Activated CD4-positive, alpha-beta T cell treated with anti-CD3 and anti-CD28 coated beads, Interleukin-10, Interleukin-2, amounts not matched to agents 100 ng/mL and 50 ng/mL, durations not matched to agents 16 hours and 8 hours (primary cell): Measurements from ENCODE around the gene LRRC75A.
"Not testable (repeated sequence)": the region's sequence is repeated elsewhere in the genome, so short reads cannot be mapped to it uniquely, and the experiment has no call there.

Source experiments
- DNase-seq: peaks from one replicate; pipeline ENCODE4 v3.0.0-alpha.2; 2020

LRRC75A gene

DNA sequence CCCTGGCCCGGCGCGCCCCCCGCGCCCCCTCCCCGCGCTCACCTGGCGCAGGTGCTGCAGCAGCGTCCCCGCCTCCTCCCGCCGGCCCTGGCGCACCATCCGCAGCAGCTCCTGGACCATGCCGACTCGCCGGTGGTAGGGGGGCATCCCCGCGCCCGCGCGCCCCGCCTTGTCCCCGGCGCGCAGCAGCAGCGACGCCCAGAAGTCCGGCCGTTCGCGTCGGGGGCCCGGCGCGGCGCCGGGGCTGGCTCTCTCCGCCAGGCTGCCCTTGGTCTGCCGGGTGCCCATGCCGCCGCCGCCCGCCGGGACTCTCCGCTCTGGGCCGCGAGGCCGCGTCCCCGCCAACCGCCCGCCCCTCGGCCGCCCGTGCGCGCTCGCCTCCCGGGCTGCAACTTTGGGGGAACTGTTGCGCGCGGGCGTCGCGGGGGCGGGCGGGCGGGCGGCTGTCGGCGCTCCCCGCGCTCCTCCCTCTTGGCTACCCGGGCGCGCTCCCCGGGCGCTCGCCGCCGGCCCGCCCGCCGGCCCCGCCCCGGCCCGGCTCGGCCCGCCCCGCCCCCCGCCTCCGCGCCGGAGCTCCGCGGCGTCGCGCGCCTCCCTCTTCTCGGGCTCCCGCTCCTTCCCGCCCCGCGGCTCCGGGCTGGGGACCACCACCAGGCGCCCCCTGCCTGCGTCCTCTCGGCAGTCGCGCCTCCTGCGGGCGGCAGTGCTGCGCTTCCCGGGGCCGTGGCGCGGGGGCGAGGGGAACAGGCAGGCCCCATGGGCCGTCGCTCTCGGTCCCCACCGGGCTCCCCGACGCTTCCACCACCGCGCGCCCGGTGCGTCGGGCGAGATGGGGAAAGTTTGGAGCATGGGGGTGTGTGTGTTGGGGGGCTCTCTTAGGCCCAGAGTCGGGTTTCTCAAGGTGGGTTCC, at the start of gene LRRC75A:
LRRC75A (minus strand) TSS at position 491 of the 910 bp plus-strand sequence; CDS start at position 288, 203 bp downstream.
- DNase-seq: peak; percentile 38

GRCh38 chr17:16537130-16537458, 45.1 kb upstream of the LRRC75A start:
- DNase-seq: no peak

DNA sequence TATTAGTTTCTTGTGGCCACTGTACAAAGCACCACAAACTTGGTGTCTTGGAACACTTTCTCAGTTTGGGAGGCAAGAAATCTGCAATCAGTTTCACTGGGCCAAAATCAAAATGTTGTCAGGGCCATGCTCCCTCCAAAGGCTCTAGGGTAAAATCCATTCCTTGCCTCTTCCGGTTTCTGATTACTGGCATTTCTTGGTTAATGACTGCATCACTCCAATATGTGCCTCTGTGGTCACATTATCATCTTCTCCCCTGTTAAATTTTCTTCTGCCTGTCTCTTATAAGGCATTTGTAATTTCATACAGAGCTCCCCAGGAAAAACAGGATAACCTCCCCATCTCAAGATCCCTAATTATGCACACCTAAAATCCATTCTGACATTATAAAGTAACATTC, 42.2 kb upstream of the LRRC75A start:
- no peak for DNase-seq

DNA sequence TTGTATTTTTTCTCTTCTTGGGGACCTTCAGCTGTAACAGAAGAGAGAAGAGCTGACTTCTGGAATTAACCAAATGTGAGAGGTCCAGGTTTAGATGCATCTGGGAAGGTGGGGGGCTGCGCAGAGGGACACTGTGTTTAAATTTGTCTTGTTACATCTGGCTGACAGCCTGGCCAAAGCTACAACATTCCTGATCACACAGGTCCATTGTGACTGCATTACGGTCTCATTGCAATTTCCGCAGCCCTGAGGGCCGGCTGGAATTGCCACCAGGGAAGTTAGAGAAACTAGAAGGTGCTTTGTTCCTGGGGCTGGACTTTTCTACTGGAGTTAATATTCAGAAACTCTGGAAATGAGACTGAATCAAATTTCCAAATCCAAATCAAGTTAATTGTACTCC, 37.9 kb upstream of the LRRC75A start:
- no peak for DNase-seq

DNA sequence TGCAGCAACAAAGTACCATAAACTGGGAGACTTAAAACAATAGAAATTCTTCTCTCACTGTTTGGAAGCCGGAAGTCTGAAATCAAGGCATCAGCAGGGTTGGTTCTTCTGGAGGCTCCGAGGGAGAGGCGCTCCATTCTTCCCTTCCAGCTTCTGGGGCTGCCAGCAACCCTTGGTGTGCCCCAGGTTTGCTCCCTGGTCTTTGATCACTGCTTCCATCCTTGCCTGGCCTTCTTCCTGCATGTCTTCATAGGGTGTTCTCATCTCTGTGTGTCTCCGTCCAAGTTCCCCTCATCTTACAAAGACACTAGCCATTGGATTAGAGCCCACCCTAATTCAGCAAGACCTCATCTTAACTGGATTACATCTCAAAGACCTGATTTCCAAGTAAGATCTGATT, 35.3 kb upstream of the LRRC75A start:
- DNase-seq: no peak

DNA sequence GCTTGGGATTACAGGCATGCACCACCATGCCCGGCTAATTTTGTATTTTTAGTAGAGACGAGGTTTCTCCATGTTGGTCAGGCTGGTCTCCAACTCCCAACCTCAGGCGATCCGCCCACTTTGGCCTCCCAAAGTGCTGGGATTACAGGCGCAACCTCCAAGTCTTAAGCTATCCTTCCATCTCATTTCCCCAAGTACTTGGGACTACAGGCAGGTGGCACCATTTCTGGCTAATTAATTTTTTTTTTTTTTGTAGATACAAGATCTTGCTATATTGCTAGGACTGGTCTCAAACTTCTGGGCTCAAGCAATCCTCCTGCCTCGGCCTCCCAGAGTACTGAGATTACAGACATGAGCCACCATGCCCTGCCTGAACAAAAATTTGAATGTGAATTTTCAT, 33.6 kb upstream of the LRRC75A start:
- DNase-seq: not testable (repeated sequence)

DNA sequence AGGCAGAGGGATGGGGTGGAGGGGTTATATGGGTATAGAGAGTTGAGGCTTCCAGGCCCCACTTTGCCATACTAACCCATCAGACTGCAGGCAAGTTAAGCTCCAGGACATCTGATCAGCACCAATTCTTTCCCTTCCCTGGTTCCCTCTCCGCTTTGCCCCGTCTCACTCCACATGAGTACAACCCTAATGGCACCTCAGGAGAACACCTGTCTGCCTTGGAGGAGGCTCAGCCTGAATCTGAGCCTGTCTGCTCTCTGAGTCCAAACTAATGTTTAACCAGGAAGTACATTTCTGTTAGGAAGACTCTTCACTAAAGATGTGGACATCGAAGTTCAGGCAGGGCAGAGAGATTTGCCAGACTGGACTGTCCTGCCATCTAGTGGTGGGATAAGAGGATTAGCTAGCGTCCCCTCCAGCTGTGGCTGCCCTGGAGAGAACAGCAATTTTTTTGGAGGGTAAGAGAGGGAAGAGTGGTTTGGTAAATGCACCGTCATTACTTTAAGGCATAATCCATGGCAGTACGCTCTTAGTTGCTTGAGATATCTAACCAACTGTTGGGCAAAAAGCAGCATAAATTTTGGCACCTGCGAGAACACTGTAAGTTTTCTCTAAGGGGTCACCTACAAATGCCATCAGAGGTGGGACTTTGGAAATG, 29.2 kb upstream of the LRRC75A start:
- peak; percentile 79 for DNase-seq

- DNase-seq: no peak
Observed at GRCh38 chr17:16519021-16519420, 27.0 kb upstream of the LRRC75A start.

DNA sequence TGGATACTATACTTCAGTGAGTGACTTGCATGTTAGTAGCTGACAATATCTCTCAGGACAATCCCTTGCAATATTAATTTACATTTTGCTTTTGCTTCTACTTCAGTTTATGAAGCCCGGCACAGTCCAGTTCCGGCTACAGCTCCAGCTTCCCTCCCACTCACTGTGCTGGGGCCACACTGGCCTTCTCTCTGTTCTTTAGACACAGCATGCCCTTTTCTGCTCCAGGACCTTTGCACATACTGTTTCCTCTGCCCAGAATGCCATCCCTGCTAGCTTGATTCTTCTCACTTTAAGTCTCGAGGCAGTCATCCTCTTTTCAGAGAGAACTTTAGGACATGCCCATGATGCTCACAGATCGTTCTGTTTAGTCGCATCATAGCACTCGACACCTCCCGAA, 25.5 kb upstream of the LRRC75A start:
- no peak for DNase-seq

GRCh38 chr17:16516594-16517051, 24.6 kb upstream of the LRRC75A start:
- DNase-seq: no peak

DNA sequence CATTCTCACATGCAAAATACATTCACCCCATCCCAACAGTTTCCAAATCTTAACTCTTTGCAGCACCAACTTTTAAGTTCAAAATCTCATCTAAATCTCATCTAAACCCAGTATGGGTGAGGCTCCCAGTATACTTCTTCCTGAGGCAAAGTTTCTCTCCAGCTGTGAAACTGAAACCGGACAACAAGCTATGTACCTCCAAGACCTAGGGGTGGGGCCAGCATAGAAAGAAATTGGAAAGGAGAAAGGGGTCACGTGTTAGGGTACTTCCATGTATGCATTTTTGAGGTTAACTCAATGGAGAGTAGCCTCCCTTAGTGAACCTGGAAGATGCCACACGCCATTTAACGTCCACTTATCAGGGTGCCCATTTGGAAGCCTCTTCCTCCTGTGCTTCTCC, 23.9 kb upstream of the LRRC75A start:
- DNase-seq: no peak

DNA sequence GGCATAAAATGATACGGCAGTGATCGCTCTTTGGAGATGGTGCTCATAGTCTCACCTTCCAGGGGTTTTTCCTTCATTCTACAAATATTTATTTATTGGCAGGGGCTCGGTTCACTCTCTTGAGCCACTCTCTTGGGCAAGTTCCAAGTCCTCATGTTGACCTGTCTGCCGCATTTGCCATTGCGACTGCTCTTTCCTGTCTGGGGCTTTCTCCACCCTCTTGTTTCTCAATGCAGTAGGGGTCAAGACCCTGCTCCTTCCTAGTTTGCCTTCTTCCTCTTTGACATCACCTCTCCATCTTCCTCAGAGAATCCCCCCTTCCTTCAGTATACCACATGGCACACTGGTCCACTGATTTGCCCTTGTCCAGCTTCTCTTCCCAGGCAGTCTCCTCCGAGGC, 21.9 kb upstream of the LRRC75A start:
- DNase-seq: no peak

- no peak for DNase-seq
Observed at GRCh38 chr17:16512011-16512410, 20.0 kb upstream of the LRRC75A start.

- DNase-seq: no peak
Observed at GRCh38 chr17:16511593-16511992, 19.6 kb upstream of the LRRC75A start.

DNA sequence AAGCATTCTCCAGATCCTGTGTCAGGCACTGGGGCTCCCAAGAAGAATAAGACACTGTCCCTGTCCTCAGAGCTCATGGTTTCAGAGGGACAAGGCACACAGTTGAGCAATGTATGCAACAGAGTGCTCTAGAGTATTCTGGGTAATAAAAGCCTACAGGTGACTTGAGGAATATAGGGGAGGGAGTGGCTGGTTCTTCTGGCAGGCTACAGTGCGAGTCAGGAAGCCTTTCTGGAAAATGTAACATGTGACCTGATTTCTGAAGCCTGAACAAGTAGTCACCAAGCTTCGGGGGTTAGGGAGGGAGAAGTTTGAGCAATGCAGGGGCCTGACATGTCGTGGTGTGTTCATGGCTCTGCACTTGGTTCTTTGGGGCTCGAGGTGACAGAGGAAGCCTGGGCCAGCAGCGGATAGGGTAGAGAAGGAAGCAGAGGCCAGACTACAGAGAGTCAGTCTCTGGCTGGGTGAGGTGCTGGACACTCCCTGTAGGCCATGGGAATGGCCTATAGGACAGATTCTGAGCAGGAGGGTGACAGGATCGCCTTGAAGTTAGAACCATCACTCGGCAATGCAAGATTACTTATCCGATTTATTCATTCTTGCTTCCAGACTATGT, 16.0 kb upstream of the LRRC75A start:
- no peak for DNase-seq

GRCh38 chr17:16506188-16506587, 14.2 kb upstream of the LRRC75A start:
- DNase-seq: no peak

- no peak for DNase-seq
Observed at GRCh38 chr17:16504984-16505383, 13.0 kb upstream of the LRRC75A start.

GRCh38 chr17:16496820-16497489, 5.0 kb upstream of the LRRC75A start:
- no peak for DNase-seq

GRCh38 chr17:16495980-16496819, 4.2 kb upstream of the LRRC75A start:
- DNase-seq: no peak

- no peak for DNase-seq
Observed at GRCh38 chr17:16495561-16495960, 3.6 kb upstream of the LRRC75A start.

DNA sequence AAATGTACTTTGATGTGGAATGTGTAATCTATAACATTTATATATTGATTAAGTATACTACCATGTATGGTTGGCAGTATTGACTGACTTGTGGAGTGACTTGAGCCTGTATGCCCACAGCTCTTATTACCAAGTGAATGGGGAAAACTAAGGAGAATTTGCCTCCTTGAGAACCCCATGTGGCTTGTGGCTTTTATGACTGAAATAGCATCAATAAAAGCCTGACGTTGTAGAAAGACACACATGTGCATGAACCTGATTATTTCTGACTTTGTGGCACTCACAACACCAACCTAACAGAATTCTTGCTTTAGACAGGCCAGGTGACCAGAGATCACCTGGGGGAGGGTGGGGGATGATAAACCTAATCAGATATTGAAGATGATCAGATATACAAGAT, 2.1 kb upstream of the LRRC75A start:
- no peak for DNase-seq

GRCh38 chr17:16493531-16494046, 1.6 kb upstream of the LRRC75A start:
- DNase-seq: no peak
